Stimulated activated CD4-positive, alpha-beta T cell treated with anti-CD3 and anti-CD28 coated beads, Interleukin-12 subunit alpha, Interleukin-12 subunit beta, amount 100 ng/mL, for 4 hours (primary cell): Measurements from ENCODE around the gene DDX54.
A peak's percentile ranks its signal among the peaks of the same experiment; 100 is the strongest.
"Not testable (repeated sequence)": the region's sequence is repeated elsewhere in the genome, so short reads cannot be mapped to it uniquely, and the experiment has no call there.

Experiments
- DNase-seq: peaks from one replicate; pipeline ENCODE4 v3.0.0-alpha.2; 2020

The DDX54 gene

DNA sequence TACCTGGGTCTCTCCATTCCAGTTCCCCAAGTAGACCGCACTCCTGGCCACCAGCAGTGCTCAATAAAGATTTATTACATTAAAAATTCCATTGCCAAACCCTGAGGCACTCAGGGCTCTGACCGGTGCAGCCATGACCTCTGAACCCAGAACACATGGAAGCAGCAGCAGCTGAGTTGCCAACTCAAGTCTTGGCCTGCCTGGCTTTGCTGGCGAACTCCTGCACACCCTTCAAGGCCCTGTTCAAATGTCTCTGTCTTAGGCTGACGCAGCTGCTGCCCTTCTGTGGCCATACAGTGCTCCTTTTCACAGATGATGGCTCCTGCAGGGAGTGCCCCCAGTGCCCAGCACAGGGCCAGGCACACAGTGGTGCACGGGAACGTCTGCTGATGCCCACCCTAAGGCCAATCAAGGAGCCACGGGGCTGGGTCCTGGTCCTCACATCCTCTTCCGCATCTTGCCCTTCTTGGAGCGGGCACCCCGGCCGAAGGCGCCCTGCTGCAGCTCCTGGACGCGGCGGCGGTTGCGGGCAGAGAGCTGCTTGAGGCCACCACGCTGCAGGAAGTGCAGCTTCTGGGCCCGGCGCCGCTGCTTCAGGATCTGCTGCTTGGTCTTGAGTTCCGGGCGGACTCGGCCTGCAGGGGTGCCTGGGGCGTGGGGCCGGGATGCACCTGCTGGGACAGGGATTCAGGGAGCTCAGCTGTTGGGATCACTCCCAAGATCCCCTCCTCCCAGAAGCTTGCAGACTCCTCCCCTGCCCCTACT lies 26.7 kb downstream of the DDX54 start:
- no peak for DNase-seq

- no peak for DNase-seq
These were observed 27.9 kb downstream of the DDX54 start for GRCh38 chr12:113157218-113157859.

- no peak for DNase-seq
These were observed 29.6 kb downstream of the DDX54 start for GRCh38 chr12:113155646-113156045.

DNA sequence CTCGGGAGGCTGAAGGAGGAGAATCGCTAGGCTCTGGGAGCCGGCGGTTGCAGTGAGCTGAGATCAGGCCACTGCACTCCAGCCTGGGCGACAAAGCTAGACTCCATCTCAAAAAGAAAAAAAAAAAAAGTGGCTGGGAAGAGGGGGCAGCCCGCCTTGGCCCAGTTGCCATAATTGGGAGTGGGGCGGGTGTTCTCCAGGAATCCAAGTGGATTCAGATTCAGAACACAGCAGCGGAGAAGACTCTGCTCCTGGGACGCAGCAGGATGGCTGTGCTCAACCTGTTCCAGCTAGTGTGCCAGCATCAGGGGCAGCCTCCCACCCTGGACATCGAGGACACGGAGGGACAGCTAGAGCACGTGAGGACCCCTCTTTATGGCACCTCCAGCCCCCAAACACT lies 30.2 kb downstream of the DDX54 start:
- no peak for DNase-seq

GRCh38 chr12:113154351-113154973 lies 30.8 kb downstream of the DDX54 start:
- no peak for DNase-seq

- DNase-seq: peak; percentile 50
These were observed 32.2 kb downstream of the DDX54 start for GRCh38 chr12:113152835-113153814.

GRCh38 chr12:113152196-113152834 lies 33.0 kb downstream of the DDX54 start:
- DNase-seq: no peak

DNA sequence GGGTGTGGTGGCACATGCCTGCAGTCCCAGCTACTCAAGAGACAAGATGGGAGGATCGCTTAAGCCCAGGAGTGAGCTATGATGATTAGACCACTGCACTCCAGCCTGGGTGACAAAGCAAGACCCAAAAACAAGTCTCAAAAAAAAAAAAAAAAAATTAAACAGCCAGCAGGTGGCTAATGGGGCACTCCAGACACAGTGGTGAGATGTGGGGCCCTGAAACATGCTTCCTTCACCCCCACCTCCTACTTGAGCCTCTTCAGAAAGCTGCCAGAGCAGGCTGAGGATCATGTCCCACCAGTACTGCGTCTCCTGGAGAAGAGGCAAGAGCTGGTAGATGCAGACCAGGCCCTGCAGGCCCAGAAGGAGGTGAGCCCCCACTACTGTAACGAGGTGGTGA lies 33.6 kb downstream of the DDX54 start:
- DNase-seq: no peak

GRCh38 chr12:113149361-113150150 lies 35.7 kb downstream of the DDX54 start, which contains the start of gene CFAP73:
Gene CFAP73 (plus strand): TSS chr12:113149724. CDS start chr12:113149858, 134 bp downstream.
- no peak for DNase-seq

GRCh38 chr12:113146999-113147398 lies 38.3 kb downstream of the DDX54 start:
- DNase-seq: no peak

DNA sequence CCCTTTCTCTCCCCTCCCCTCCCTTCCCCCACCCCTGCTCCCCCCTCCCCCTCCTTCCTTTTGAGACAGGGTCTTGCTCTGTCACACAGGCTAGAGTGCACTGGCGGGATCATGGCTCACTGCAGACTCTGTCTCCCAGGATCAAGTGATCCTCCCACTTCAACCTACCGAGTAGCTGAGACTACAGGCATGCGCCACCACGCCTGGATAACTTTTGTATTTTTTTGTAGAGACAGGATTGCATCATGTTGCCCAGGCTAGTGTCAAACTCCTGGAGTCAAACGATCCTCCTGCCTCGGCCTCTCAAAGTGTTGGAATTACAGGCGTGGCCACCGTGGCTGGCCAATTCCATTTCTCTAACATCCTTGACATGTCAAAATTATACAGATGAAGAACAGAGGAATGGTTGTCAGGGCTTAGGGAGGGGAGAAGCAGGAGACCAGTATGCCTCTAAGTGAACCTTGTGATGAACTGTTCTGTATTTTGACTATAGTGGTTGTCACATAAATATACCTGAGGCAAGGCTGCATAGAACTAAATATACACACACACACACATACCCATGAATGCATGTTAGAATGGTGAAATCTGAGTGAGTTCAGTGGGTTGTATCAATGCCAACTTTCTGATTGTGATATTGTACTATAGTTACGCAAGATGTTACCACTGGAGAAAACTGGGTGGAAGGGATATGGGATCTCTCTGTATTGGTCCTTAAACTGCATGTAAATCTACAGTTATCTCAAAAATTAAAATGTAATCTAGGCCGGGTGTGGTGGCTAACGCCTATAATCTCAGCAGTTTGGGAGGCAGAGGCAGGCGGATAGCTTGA lies 39.3 kb downstream of the DDX54 start:
- no peak for DNase-seq

GRCh38 chr12:113144806-113145205 lies 40.5 kb downstream of the DDX54 start:
- DNase-seq: no peak

- DNase-seq: no peak
These were observed 41.3 kb downstream of the DDX54 start for GRCh38 chr12:113143959-113144358.

DNA sequence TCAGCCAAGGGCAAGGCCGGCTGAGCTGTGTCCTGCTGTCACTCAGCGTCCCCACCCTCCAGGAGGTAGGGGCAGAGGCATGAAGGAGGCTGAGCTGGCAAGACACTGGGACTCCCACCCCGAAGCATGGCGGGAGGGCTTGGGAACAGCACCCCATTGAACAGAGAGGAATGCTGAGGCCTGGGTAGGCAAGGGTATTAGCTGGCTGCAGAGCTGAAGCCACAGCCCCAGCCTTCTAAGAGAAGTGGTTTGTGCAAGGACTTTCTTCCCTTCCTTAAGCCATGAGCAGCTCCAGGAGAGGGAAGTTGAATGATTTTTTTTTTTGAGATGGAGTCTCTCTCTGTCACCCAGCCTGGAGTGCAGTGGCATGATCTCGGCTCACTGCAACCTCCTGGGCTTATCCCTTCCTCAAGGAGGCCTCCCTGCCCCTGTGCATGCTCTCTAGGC lies 42.4 kb downstream of the DDX54 start:
- no peak for DNase-seq

DNA sequence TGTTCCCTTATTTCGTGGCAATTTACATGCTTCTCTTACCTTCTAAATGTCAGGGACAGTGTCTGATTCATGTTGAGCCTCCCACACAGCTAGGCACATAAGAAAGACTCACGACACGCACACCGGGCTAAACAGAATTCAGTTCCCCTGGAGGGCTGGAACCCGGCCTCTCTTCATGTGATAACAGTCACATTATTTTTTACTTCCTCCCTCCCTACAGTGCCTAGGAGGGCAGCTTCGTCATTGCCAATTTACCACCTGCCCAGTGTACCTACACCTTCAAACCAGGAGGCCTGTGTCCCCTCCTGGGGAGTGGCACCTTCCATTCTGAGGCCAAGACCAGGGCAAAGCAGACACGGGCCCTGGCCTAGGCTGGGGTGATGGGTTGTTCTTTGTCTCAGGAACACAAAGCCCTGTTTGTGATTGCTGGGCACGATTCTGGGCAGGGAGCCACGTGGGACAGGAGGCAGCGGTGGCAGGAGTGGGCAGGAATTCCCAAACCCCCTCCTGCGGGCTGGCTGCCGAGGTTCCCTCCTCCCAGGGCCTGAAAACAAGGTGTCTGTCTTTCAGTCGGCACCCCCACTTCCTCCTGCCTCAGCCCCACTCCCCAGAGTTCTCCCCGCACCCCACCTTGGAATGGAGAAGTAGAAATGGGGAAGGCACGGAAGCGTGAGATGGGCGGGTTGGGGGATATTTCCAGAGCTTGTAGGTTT lies 42.9 kb downstream of the DDX54 start:
- no peak for DNase-seq

GRCh38 chr12:113141716-113142115 lies 43.6 kb downstream of the DDX54 start:
- not testable (repeated sequence) for DNase-seq

GRCh38 chr12:113140706-113141105 lies 44.6 kb downstream of the DDX54 start:
- DNase-seq: no peak

- DNase-seq: no peak
These were observed 46.5 kb downstream of the DDX54 start for GRCh38 chr12:113138826-113139225.
